Hepatocyte (in vitro differentiated cells): Measurements from ENCODE around the gene HOXD8. TPM values are rescaled to one million over a fixed set of nuclear protein-coding genes. Genes with fewer than 3 reads are reported as not detected.

Experiments
- DNase-seq: peaks from one replicate; pipeline ENCODE4 v3.0.0-alpha.2; 2016; ENCODE audit warnings: low spot score
- H2AFZ ChIP-seq: fragments of 200-600 bp; sonication (generic); 2 replicates; pipeline ENCODE4 v1.6.0; 2016; ENCODE audit warnings: antibody characterized with exemption, mild to moderate bottlenecking
- H3K27ac ChIP-seq: fragments of 200-600 bp; sonication (generic); 2 replicates; pipeline ENCODE4 v1.5.1; 2016; ENCODE audit warnings: mild to moderate bottlenecking
- H3K27me3 ChIP-seq: fragments of 200-600 bp; sonication (generic); 2 replicates; pipeline ENCODE4 v1.6.1; 2016
- H3K36me3 ChIP-seq: fragments of 200-600 bp; sonication (generic); replicated peaks from 2 replicates; pipeline ENCODE4 v1.5.1; 2016; ENCODE audit warnings: low read depth; ENCODE audit not compliant: insufficient read depth
- H3K4me1 ChIP-seq: fragments of 200-600 bp; sonication (generic); 2 replicates; pipeline ENCODE4 v1.5.1; 2016; ENCODE audit warnings: mild to moderate bottlenecking, moderate library complexity; ENCODE audit not compliant: insufficient read depth
- H3K4me2 ChIP-seq: fragments of 200-600 bp; sonication (generic); 2 replicates; pipeline ENCODE4 v1.6.0; 2016
- H3K4me3 ChIP-seq: fragments of 200-600 bp; sonication (generic); 2 replicates; pipeline ENCODE4 v1.5.1; 2016; ENCODE audit warnings: mild to moderate bottlenecking
- H3K79me2 ChIP-seq: fragments of 200-600 bp; sonication (generic); 2 replicates; pipeline ENCODE4 v1.6.0; 2017; ENCODE audit warnings: mild to moderate bottlenecking
- H3K9me2 ChIP-seq: fragments of 200-600 bp; sonication (generic); replicated peaks from 2 replicates; pipeline ENCODE4 v1.6.0; 2017; ENCODE audit warnings: mild to moderate bottlenecking; ENCODE audit not compliant: insufficient read depth
- H3K9me3 ChIP-seq: fragments of 200-600 bp; sonication (generic); 2 replicates; pipeline ENCODE4 v1.5.1; 2016; ENCODE audit warnings: low read depth, mild to moderate bottlenecking
- H4K20me1 ChIP-seq: fragments of 200-600 bp; sonication (generic); 2 replicates; pipeline ENCODE4 v1.6.0; 2016; ENCODE audit warnings: mild to moderate bottlenecking; ENCODE audit not compliant: insufficient read depth, poor library complexity, severe bottlenecking
- EZH2 ChIP-seq: fragments of 200-600 bp; sonication (generic); IDR thresholded peaks from 2 replicates; pipeline ENCODE4 v1.6.1; 2016; ENCODE audit warnings: antibody characterized with exemption, mild to moderate bottlenecking, borderline replicate concordance
- EZH2phosphoT487 ChIP-seq: fragments of 200-600 bp; sonication (generic); IDR thresholded peaks from one replicate; pipeline ENCODE4 v1.6.1; 2018; ENCODE audit warnings: antibody characterized with exemption, mild to moderate bottlenecking, low read depth, moderate library complexity; ENCODE audit not compliant: unreplicated experiment, severe bottlenecking
- WGBS: methylation state at CpG from one replicate; pipeline ENCODE4 v1.1.6; 2016; ENCODE audit warnings: low lambda C conversion rate; ENCODE audit errors: missing lambda C conversion rate; 5-methylcytosine and 5-hydroxymethylcytosine counted together
- polyA plus RNA-seq: library from polyadenylated mRNA; unstranded; fragments of >200 nt; fragmentation: Nextera tagmentation; extraction: Ambion mirVana; gene quantifications from 2 replicates; pipeline ENCODE4 v1.2.1, GENCODE V29; 2016
- total RNA-seq: library from RNA; depleted of rRNA; stranded (reverse); fragments of >200 nt; gene quantifications from 2 replicates; pipeline ENCODE4 v1.2.3, GENCODE V29; 2014
- TF ChIP-seq, protein P1 (sequence below): fragments of 200-600 bp; sonication (generic); IDR thresholded peaks from 2 replicates; pipeline ENCODE4 v1.5.1; 2016; ENCODE audit warnings: antibody characterized with exemption, mild to moderate bottlenecking; ENCODE audit not compliant: poor library complexity

HOXD8 gene
- total and polyA plus RNA-seq, 2 experiments from 2014 or later = 1.3 TPM; not detected in 1

DNA sequence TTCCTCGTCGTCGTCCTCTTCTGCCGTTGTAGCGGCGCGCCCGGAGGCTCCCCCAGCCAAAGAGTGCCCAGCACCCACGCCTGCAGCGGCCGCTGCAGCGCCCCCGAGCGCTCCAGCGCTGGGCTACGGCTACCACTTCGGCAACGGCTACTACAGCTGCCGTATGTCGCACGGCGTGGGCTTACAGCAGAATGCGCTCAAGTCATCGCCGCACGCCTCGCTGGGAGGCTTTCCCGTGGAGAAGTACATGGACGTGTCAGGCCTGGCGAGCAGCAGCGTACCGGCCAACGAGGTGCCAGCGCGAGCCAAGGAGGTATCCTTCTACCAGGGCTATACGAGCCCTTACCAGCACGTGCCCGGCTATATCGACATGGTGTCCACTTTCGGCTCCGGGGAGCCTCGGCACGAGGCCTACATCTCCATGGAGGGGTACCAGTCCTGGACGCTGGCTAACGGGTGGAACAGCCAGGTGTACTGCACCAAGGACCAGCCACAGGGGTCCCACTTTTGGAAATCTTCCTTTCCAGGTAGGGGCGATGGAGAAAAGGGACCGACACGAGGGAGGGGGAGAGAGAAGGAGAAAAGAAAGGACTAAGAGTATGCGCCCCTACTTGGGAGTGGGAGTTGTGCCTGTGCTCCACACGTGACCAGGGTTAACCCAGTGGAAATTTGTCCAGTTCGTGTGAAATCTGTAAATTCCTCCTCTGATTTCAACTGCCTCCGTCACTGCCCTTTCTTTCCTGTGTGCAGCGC, 36.2 kb upstream of the HOXD8 start:
- peak overlapping the region; percentile 89 for H3K27ac ChIP-seq
- peak overlapping the region; percentile 17 for H2AFZ ChIP-seq
- TF ChIP-seq EZH2 = no peak
- TF ChIP-seq EZH2phosphoT487 = peak; percentile 34
- no peaks in the 10 kb centered on the region for H3K9me2 ChIP-seq
- H3K4me3 ChIP-seq = peak overlapping the region; percentile 57
- peaks cover 94% of the 10 kb centered on the region for H3K27me3 ChIP-seq
- H3K79me2 ChIP-seq = peaks cover 58% of the 10 kb centered on the region
- H3K4me2 ChIP-seq = peak overlapping the region; percentile 91
- no peaks in the 10 kb centered on the region for H3K9me3 ChIP-seq
- peak; percentile 49 for DNase-seq
- peaks cover 14% of the 10 kb centered on the region for H4K20me1 ChIP-seq
- H3K4me1 ChIP-seq = no peaks in the 10 kb centered on the region
- no peaks in the 10 kb centered on the region for H3K36me3 ChIP-seq
- 3% methylated on average over 53 of the region's 53 CpGs for WGBS

DNA sequence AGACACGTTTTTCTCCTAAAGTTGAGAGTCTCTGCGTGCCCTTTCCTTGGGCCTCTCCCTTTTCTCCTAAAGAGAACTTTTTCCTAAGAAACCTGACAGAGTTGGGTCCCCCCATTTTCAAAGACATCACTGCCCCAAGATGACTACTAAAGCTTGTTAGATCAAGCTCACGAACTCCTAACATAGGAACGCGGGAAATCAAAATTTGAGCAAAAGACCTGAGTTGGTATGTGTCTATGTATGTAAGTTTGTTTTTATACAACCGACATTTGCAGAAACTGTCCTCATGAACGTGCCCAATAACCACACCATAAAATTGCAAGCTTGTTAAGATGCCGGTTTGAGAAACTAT, 35.6 kb upstream of the HOXD8 start:
- DNase-seq = no peak
- 10% methylated on average over 8 of the region's 8 CpGs for WGBS
- peak overlapping the region; percentile 57 for H3K4me3 ChIP-seq
- peaks cover 94% of the 10 kb centered on the region for H3K27me3 ChIP-seq
- H3K27ac ChIP-seq = peak overlapping the region; percentile 89
- H2AFZ ChIP-seq = no peak overlapping the region
- no peaks in the 10 kb centered on the region for H3K9me2 ChIP-seq
- H3K36me3 ChIP-seq = no peaks in the 10 kb centered on the region
- no peaks in the 10 kb centered on the region for H3K9me3 ChIP-seq
- peak overlapping the region; percentile 91 for H3K4me2 ChIP-seq
- TF ChIP-seq, protein P1, sequence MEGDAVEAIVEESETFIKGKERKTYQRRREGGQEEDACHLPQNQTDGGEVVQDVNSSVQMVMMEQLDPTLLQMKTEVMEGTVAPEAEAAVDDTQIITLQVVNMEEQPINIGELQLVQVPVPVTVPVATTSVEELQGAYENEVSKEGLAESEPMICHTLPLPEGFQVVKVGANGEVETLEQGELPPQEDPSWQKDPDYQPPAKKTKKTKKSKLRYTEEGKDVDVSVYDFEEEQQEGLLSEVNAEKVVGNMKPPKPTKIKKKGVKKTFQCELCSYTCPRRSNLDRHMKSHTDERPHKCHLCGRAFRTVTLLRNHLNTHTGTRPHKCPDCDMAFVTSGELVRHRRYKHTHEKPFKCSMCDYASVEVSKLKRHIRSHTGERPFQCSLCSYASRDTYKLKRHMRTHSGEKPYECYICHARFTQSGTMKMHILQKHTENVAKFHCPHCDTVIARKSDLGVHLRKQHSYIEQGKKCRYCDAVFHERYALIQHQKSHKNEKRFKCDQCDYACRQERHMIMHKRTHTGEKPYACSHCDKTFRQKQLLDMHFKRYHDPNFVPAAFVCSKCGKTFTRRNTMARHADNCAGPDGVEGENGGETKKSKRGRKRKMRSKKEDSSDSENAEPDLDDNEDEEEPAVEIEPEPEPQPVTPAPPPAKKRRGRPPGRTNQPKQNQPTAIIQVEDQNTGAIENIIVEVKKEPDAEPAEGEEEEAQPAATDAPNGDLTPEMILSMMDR = no peak
- peak; percentile 74 for TF ChIP-seq EZH2
- no peaks in the 10 kb centered on the region for H3K4me1 ChIP-seq
- H3K79me2 ChIP-seq = peaks cover 58% of the 10 kb centered on the region
- peaks cover 14% of the 10 kb centered on the region for H4K20me1 ChIP-seq

DNA sequence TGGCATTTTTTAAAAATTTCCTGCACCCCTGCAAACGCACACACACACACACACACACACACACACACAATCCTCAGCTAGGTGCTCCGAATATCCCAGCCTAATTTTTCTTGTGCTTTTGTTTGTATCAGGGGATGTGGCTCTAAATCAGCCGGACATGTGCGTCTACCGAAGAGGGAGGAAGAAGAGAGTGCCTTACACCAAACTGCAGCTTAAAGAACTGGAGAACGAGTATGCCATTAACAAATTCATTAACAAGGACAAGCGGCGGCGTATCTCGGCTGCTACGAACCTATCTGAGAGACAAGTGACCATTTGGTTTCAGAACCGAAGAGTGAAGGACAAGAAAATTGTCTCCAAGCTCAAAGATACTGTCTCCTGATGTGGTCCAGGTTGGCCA, 35.2 kb upstream of the HOXD8 start:
- Histone ChIP-seq H3K4me3 (peak overlapping the region; percentile 57), H3K4me1 (no peaks in the 10 kb centered on the region), H3K79me2 (peaks cover 58% of the 10 kb centered on the region), H4K20me1 (peaks cover 14% of the 10 kb centered on the region), H3K27ac (peak overlapping the region; percentile 89), H3K9me3 (no peaks in the 10 kb centered on the region), H3K27me3 (peaks cover 94% of the 10 kb centered on the region), H2AFZ (no peak overlapping the region), H3K36me3 (no peaks in the 10 kb centered on the region), H3K9me2 (no peaks in the 10 kb centered on the region), H3K4me2 (peak overlapping the region; percentile 91)
- no peak for DNase-seq
- 7% methylated on average over 12 of the region's 12 CpGs for WGBS
- TF ChIP-seq, protein P1 = no peak
- TF ChIP-seq EZH2phosphoT487 = peak; percentile 20
- peak; percentile 60 for TF ChIP-seq EZH2

DNA sequence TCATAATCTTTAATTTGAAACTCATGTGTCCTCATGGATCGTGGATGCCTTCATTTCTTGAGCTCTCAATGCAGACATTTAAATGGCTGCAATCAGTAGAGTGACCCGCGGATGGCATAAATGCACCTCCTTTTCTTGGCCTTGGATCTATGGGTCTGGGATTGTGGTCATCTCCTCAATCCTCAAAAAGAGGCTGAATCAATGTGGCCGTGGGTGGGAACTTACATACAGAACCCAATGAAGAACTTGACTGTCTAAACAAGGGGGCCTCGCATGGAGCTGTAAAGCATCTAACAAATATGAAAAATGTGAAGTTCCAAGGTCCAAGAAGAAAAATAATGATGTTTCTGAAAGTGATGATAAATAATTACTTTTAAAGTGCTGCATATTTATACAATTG, 34.1 kb upstream of the HOXD8 start:
- Histone ChIP-seq H3K27ac (peak overlapping the region; percentile 89), H3K4me1 (no peaks in the 10 kb centered on the region), H3K9me3 (no peaks in the 10 kb centered on the region), H3K9me2 (no peaks in the 10 kb centered on the region), H3K4me2 (peak overlapping the region; percentile 91), H3K79me2 (peaks cover 57% of the 10 kb centered on the region), H4K20me1 (peaks cover 14% of the 10 kb centered on the region), H3K27me3 (peaks cover 94% of the 10 kb centered on the region), H2AFZ (no peak overlapping the region), H3K4me3 (peak overlapping the region; percentile 57), H3K36me3 (no peaks in the 10 kb centered on the region)
- no peak for DNase-seq
- 18% methylated on average over 5 of the region's 5 CpGs for WGBS
- TF ChIP-seq, protein P1 = no peak
- TF ChIP-seq EZH2phosphoT487 (no peak), EZH2 (no peak)
